ENCODE data around the gene SPR. TPM values are rescaled to one million over a fixed set of nuclear protein-coding genes. Genes with fewer than 3 reads are reported as not detected.
A peak's percentile ranks its signal among the peaks of the same experiment; 100 is the strongest.

Gene SPR
- total and polyA plus RNA-seq, 2 of the 13 experiments (the other 11 are each of a cell fraction or from before 2014, with no cell fraction given), result 34.0 to 96.0 TPM

- TF ChIP-seq ZBTB49 (CRISPR knock-in tag; IDR thresholded peaks at IDR 0.05; ENCODE audit: borderline replicate concordance) (peak; percentile 93), FOSL2 (CRISPR knock-in tag; IDR thresholded peaks at IDR 0.05) (peak; percentile 47; the same call in 1 of the 2 replicates), ZNF143 (CRISPR knock-in tag; IDR thresholded peaks at IDR 0.05) (no peak), PRDM4 (CRISPR knock-in tag; IDR thresholded peaks at IDR 0.05; ENCODE audit: borderline replicate concordance) (no peak), TBL1XR1 (IDR thresholded peaks at IDR 0.05; ENCODE audit: borderline replicate concordance, low read length, partially characterized antibody) (no peak), MXI1 (IDR thresholded peaks at IDR 0.05; ENCODE audit: borderline replicate concordance, low read depth, low read length) (no peak), ATF1 (CRISPR knock-in tag; IDR thresholded peaks at IDR 0.05) (no peak), EED (CRISPR knock-in tag; IDR thresholded peaks at IDR 0.05) (no peak), ZBTB3 (CRISPR knock-in tag; IDR thresholded peaks at IDR 0.05; ENCODE audit: borderline replicate concordance, low read depth) (no peak), MXD3 (CRISPR knock-in tag; IDR thresholded peaks at IDR 0.05) (peak; percentile 60; the same call in 1 of the 2 replicates), ZMAT3 (CRISPR knock-in tag; conservative IDR thresholded peaks at IDR 0.05) (no peak), ZNF124 (CRISPR knock-in tag; IDR thresholded peaks at IDR 0.05) (peak; percentile 97), SALL2 (CRISPR knock-in tag; IDR thresholded peaks at IDR 0.05) (0 out of 2 replicates have a peak, but pooled peaks have one; percentile 35), FOXA1 (IDR thresholded peaks at IDR 0.05) (no peak), FOXA1 (CRISPR knock-in tag; IDR thresholded peaks at IDR 0.05) (no peak), ESRRA (CRISPR knock-in tag; IDR thresholded peaks at IDR 0.05; ENCODE audit: low read depth) (no peak), NCOA1 (CRISPR knock-in tag; IDR thresholded peaks at IDR 0.05) (no peak), SETDB1 (CRISPR knock-in tag; IDR thresholded peaks at IDR 0.05; ENCODE audit: borderline replicate concordance) (no peak), TBX2 (CRISPR knock-in tag; IDR thresholded peaks at IDR 0.05; ENCODE audit: borderline replicate concordance) (no peak), SMARCE1 (IDR thresholded peaks at IDR 0.05; ENCODE audit: borderline replicate concordance) (no peak), PRDM10 (CRISPR knock-in tag; IDR thresholded peaks at IDR 0.05; ENCODE audit: low read depth) (no peak), ZNF263 (CRISPR knock-in tag; IDR thresholded peaks at IDR 0.05) (0 out of 2 replicates have a peak, but pooled peaks have one; percentile 55), ZNF766 (CRISPR knock-in tag; IDR thresholded peaks at IDR 0.05; ENCODE audit: borderline replicate concordance) (peak; percentile 74; the same call in 1 of the 2 replicates)
These were observed 3.7 kb upstream of the SPR start (continued) for GRCh38 chr2:72883356-72883962.
